SK-N-DZ (cell line): Measurements from ENCODE around the gene EEF1AKMT3.

ENCODE experiments used
- DNase-seq: peaks from one replicate; pipeline ENCODE4 v3.0.0-alpha.2; 2015; ENCODE audit warnings: low spot score

EEF1AKMT3 gene

DNA sequence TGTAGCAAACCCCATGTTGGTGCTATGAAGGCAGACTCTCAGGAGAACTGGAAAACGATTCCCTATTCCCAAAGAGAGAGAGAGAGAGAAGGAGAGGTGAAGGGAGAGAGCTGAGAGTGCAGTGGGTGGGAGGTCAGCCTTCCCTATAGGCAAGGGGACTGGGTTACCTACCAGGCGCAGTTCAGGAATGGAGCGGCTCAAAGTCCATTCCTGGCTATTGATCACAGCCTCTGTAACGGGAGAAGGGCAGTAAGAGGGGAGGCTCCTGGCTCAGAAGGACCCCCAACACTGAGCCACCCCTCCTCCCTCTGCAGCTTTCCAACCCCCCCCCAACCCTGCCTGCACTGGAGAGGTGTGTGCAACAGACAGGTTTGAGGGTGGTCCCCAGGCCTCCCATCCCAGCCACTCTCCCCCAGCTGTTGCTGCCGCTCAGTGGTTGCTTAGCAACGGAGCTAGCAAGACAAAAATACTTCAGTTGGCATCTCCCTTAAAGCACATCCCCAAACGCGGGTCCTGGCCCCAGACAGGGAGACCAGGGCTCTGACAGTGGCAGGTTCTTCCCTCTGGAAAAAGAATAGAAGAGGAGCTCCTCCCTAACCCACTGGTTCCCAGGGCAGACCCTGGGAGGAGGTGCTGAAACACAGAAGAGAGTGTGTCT, 37.1 kb upstream of the EEF1AKMT3 start:
- DNase-seq: no peak

DNA sequence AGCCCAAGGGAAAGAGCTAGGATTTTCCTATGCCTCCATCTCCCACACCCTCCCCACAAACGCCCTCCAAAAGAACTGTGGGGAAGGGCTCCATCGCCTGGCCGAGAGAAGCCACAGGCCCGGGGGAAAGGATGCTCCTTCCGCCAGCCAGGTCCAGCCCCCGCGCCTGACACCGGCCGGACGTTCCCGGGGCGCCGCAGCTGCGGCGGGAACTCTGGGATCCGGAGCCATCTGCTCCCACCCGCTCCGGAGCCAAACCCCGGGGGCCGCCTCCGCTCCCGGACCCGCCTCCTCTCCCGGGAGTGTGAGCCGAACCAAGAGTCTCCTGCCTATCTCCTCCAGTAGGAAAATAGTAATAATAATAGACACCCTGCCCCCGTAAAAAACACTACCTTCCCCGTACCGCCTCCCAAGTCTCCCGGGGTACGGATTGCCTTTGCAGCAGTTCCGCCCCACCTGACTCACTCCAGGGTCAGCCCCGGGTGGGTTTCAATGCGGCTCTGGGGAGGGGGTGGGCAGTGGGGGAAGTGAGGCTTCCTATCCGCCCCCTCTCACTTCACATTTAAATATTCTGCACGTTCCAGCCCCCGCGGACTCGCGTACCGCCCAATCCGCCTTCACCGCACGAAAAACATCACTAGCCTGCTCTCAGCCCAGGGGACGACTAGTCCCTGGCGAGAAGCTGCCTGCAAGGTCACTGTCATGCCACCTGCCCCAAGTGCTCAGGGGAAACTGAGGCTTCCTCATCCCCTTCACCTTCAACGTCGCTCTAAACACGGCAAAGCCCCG, 36.3 kb upstream of the EEF1AKMT3 start:
- peak; percentile 68 for DNase-seq

DNA sequence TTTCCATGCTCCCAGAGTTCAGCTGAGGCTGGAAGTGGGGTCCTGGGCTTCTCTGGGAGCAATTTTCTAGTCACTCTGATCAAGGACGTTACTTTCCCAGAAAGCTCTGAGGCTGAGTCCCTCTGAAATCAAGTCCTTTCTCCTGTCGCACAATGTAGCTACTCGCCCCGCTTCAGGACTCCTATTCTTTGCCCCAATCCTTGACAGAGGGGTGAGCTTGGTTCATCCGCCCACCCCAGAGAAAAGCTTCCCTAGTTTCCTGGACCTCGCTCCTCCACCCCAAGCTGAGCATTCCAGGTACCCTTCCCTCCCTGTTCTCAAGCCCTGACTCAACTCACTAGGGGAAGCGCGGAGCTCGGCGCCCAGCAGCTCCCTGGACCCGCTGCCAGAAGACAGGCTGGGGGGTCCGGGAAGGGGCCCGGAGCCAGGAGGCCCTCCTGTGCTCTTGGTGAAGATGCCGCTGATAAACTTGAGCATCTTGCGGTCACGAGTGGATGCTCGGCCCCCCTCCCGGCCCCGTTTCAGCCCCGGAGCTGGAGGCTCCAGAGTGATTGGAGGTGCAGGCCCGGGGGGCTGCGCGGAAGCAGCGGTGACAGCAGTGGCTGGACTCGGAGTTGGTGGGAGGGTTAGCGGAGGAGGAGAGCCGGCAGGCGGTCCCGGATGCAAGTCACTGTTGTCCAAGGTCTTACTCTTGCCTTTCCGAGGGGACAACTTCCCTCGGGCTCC, 35.5 kb upstream of the EEF1AKMT3 start:
- DNase-seq: no peak

DNA sequence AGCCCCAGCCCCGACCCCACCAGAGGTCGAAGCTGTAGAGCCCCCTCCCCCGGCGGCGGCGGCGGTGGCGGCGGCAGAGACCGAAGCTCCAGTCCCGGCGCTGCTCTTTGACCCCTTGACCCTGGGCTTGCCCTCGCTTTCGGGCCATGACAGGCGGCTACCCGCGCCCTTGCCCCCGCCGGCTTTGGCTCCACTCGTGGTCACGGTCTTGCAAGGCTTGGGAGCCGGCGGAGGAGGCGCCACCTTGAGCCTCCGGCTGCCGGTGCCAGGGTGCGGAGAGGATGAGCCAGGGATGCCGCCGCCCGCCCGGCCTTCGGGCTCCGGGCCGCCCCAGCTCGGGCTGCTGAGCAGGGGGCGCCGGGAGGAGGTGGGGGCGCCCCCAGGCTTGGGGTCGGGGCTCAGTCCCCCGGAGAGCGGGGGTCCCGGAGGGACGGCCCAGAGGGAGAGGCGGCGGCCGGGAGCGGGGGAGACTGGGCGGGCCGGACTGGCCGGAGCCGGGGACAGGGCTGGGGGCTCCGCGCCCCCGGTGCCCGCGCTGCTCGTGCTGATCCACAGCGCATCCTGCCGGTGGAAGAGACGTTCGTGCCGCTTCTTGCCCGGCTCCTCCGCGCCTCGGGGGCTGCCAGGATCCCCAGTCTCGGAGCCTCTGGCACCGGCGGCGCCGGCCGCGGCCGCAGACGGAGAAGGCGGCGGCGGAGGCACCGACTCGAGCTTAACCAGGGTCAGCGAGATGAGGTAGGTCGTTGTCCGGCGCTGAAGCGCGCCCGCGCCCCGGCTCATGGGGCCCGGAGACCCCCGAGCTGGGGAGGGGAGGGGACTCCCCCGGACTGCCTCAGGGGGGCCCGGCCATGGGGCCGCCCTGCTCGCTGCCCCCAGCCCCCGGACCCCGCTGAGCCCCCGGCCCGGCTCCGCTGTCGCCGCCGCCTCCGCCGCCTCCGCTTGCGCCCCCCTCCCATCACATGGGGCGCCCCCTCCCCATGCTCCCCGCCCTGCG, 34.6 kb upstream of the EEF1AKMT3 start:
- DNase-seq: no peak

DNA sequence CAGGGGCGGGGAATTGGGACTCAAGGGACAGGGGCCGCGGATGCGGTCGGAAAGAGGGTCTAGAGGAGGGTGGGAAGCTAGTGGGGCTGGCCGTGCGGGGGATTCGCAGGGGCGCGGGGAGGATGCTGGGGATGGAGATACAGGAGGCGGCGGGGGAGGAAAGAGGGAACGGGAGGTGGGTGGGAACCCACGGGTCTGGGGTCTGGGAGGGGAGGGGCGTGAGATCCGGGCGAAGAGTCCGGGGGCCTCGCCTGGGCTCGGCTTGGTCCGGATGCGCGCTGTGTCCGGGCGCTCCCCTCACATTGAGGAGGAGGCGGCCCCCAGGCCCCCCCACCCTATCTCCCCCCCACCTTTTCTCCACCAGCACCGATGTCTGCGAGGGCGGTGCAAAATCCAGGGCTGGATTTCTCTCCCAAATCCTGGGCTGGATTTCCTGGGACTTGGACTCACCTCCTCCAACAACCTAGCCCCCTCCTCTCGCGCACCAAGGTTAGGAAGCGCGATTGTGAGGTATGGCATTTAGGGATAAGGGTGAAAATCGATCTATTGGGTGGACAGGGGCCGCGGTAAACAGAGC, 33.7 kb upstream of the EEF1AKMT3 start, which contains the start of gene AGAP2:
Gene AGAP2 (minus strand): TSS at position 82 of the 577 bp plus-strand sequence. CDS start 496 bp downstream, outside the sequence.
- peak; percentile 86 for DNase-seq

DNA sequence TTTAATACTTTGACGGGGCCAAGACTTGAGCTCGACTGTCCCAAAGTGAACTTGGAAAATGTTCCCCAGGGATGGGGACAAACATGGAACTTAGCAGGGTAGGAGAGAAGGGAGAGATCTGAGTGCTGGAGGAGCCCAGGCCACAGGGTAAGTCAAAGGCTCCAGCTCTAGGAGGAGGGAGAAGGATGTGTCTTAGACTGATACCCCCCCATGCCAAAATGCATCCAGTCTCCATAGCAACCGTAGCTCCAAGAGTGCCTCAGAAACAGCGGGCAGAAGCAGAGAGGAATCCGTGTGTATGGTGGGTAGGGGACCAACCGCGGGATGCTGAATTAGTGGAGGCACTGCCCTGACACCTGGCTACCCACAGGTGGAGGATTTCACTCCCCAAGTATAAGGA, 33.0 kb upstream of the EEF1AKMT3 start:
- no peak for DNase-seq

DNA sequence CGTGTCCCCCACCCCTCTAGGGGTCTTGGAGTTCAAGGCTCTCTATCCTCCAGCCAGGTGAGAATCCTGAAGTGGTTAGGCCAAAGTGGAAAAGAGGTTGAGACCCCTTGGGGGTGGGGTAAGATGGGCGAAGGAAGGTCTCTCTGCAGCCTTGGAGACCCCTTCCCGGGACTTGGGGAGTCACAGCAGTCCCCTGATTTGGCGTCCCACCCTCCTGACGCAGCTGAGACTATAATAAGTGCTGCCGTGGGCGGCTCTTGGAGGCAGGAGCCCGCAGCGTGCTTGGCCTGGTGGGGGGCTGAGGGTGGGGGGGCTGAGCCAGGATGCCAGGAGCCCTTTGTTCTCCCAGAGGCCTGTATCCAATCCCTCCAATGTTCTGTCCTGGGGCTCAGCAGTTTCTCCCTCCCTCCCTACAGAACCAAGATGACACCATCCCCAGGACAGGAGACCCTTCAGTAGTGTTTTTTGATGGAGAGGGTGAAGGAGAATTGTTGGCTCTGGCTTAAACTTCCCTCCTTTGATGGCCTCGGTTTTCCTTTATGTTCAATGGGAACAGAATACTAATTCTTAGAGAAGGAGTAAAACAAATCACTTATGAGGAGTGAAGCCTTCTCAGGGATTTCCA, 32.4 kb upstream of the EEF1AKMT3 start:
- DNase-seq: no peak

DNA sequence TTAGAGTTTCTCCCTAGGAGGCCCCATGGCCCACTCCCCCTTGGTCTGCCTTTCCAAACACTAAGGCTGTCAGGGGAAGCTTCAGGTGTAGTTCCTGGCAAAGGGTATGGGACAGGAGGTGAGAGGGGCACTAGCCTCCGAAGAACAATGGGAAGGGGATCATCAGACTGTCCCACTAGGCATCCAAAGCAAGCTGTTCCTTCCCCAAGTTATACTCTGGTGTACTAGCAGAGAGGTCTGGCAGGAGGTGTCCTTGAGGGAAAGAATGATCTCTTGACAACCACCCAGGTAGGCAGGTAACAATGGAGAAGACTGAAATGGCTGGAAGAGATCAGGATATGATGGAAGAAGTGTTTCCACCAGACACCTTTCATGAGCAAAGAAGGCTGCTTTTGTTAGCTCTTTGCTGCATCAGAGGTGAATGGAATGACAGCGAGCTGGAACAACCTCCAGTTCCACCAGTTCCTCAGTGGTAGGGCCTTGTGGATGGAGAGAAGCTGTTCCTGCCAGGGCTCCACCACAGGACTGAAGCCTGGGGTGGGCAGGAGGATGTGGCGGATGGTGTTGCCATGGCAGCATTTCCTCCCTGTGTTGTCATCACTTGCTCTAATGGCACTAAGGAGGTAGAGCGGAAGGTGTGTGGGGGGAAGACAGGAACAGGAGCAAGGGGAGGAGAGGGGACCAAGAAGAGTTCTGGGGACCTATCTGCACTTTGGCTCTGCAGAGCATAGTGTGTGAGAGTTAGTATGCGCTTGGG, 31.6 kb upstream of the EEF1AKMT3 start:
- DNase-seq: no peak

DNA sequence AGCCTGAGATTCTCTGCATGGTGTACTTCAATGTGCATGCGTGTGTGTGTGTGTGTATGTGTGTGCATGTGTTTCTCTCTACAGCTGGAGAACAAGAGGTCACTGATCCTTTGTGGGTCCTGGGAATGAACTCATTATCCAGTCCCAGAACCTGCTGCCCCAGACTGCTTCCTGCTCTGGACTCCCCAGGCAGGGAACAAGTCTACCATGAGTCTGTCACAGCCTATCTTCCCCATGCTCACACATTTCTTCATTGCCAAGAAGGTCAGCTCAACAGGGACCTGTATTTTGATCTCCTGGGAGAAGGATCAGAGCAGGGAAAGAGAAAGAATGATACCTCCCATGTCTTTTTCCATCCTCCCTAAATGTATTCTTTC, 31.0 kb upstream of the EEF1AKMT3 start:
- DNase-seq: no peak

DNA sequence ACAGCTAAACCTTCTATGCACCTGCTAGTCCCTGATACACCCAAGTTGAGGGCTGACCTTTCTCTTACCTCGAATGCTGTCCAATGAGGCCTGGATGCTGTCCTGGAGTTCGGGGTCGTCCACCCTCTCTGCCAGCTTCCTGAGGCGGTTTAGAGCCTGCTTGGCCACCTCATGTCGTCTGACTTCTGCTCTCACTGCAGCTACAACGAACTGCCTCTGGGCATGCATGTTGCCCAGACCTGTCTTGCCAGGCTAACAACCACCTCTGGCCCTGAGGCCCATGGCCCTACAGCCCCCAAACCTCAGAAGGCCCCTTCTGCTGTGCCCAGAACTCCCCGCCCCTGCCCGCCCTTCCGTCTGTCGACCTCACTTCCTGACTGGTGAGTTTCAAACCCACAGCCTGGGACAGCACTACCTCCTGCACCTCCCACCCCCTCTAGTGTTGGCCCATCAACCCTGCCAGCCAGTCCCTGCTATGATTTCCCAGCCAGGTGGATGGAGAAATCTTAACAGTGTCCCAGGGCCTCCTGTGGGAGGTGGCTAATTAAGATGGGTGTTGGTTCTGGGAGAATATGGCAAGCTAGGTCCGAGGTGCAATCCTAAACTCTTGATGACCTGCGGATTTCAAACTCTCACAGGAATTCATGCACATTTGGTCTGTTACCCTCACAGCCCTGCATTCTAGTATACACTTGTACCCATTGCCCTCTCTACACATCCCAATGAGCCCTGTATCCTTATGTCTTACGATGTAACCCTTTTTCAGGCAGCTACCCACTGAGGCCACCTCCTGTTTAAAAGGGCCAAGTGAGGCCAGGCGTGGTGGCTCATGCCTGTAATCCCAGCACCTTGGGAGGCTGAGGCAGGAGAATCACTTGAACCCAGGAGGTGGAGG, 30.3 kb upstream of the EEF1AKMT3 start:
- no peak for DNase-seq

DNA sequence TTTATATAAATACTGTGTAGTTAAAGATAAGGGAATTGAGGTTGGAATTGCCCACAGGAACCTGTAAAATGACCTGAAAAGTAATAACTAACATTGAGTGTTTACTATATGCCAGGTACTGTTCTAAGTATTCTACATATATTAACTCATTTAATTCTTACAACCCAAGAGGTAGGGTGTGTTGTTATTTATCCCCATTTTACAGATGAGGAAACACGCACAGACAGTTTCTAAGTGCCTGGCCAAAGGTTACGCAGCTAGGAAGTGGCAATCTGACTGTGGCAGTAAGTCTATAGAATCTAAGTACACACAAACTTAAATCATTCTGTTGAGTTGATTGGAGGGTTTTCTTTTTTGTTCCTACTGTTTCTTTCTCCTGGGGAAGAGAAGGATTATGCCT, 28.6 kb upstream of the EEF1AKMT3 start:
- no peak for DNase-seq

DNA sequence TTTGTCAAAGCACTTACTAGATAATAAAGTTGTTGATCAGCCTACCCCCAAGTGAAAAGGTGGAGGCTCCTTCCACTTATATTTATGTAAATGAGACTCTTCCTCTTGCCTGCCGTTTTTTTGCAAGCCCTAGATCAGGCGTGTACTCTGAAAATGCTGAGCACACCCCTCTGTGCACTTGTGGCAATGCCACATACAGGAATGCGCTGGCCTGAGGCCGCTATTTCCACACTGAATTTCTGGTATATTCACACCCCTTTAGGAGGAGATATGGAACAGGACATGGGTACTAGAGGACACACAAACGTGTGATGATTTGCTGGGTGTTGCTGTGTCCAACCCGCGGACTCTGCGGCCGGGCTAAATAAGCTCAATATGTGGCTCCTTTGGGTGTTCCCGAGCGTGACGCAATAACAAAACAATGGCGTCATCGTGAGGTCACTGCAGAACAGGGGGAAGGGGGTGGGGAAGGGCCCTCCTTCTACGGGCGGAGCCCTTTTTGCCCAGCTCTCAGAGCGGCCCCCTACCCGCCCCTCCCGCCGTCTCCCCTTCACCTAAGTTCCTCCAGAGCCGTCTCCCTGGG, 28.1 kb upstream of the EEF1AKMT3 start:
- no peak for DNase-seq

DNA sequence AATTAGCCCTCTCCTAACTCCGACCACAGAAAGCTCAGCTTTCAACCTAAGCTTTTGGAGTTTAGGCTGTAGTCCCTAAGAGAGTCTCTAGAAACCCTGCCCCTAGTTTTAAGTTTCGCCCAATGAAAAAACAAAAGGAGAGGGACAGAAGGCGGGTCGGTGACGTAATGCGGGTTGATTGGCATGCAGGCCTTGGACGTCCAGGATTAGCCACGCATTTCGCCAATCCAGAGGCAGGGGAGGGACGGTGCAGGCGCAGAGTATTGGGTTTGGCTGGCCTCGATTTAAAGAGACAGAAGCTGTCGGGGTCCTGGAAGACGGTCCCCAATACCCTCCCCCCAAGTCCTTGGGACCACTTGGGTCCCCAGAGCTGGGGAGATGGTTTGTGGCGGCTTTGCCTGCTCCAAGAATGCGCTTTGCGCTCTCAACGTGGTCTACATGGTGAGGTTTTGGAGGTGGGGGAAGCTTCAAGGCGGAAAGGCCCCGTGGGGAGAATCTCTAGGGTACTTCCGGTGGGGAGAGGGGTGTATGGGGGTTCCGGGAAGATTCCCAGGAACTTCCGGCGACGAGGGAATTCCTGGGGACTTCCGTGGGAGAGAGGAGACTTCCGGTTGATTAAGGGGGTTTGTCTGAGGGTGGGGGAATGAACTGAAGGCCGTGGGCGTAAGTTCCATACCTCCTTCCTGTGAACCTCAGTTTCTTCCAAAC, 27.5 kb upstream of the EEF1AKMT3 start, which contains the start of gene TSPAN31:
Gene TSPAN31 (plus strand): TSS at position 263 of the 708 bp plus-strand sequence. CDS start 116 bp downstream, at position 379.
- DNase-seq: peak; percentile 99

DNA sequence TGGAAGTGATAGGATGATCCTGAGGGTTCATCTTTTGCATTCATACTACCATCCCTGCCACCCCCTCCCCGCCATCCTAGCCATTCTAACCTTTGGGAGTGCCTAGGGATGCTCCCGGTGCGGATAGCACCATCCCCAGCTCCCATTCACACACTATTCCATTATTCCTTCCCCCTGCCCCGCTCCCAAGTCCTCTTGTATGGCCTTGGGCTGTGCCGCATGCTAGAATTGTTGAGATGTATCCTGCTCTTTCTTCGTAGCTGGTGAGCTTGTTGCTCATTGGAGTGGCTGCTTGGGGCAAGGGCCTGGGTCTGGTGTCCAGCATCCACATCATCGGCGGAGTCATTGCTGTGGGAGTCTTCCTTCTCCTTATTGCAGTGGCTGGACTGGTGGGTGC, 26.9 kb upstream of the EEF1AKMT3 start:
- DNase-seq: no peak

DNA sequence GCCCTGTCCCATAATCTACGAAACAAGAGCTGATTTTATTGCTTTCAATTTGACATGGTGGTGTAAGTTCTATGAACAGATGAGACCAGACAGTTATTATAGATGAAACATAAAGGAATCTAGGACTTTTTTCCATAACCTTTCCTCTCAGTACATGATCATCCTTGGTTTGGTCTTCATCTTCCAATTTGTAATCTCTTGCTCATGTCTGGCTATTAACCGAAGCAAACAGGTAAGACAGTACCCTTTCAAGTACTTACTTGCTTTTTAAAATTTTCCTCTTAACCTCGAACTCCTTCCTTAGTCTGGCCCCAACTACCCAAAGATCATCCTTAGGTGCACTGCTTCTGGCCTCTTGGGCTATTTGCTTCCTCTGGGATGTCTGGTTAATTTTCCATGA, 26.4 kb upstream of the EEF1AKMT3 start:
- no peak for DNase-seq

DNA sequence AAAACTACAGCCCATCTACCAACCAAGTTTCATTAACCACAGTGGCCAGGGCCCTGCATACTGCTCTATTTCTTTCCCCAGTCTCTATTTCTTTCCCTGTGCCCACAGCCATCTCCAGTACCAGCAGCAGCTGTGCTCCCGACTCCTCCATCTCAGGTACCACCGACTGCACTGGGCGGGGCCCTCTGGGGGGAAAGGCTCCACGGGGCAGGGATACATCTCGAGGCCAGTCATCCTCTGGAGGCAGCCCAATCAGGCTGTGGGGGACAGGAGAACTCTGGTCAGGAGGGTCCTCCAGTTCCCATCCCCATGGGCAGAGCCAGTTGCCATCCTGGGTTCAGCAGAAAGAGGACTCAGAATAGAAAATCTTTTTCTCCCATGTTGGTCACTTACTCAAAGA, 23.4 kb upstream of the EEF1AKMT3 start:
- no peak for DNase-seq
